HCT116 (cell line): ENCODE data around the gene NF2. TPM values are rescaled to one million over a fixed set of nuclear protein-coding genes. Genes with fewer than 3 reads are reported as not detected.

Experiments used
- ATAC-seq: fragments of 200-7000 bp; cut with Tn5 transposase; 2 replicates; pipeline ENCODE4 v1.9.1; 2020; ENCODE audit warnings: mild to moderate bottlenecking, moderate library complexity
- BruUV-seq: library from RNA; stranded (reverse); fragments of 400-500 nt; replicated peaks from 2 replicates; lab custom pipeline; 2021; lab: Mats Ljungman, UMichigan
- CTCF ChIA-PET: fragments of 300-600 bp; sonication (Branson Sonifier 250); formaldehyde crosslinking; loops from one replicate; lab custom pipeline; 2021; ENCODE audit warnings: antibody characterized with exemption; lab: Charles Lee
- POLR2A ChIA-PET: fragments of 300-600, 350-600 bp; sonication (Branson Sonifier 250); formaldehyde crosslinking; loops from one replicate; lab custom pipeline; 2021; ENCODE audit warnings: antibody characterized with exemption; lab: Charles Lee
- RAD21 ChIA-PET, 2 experiments: fragments of 300-600 bp; sonication (Branson Sonifier 250); formaldehyde crosslinking; loops; one replicate each; lab custom pipeline; 2023; ENCODE audit warnings: low total read pairs in 2 of 2; ENCODE audit not compliant: uncharacterized antibody in 2 of 2, unreplicated experiment in 2 of 2, low non-redundant PET in 1 of 2; lab: Charles Lee
- DNase-seq: peaks from one replicate; pipeline ENCODE4 v3.0.0-alpha.2; 2010; ENCODE audit warnings: low read depth, low spot score
- H2AFZ ChIP-seq: fragments of 200-600 bp; shearing (Covaris generic), sonication (generic); 2 replicates; pipeline ENCODE4 v1.6.1; 2017; ENCODE audit warnings: low read depth, mixed run types, mixed read lengths, antibody characterized with exemption, low read length; ENCODE audit not compliant: poor library complexity, severe bottlenecking
- H3K27ac ChIP-seq: 2 replicates; pipeline ENCODE4 v1.5.1; 2012; ENCODE audit warnings: low read depth, low read length
- H3K27me3 ChIP-seq: fragments of 200-600 bp; sonication (generic); 2 replicates; pipeline ENCODE4 v1.6.1; 2016; ENCODE audit warnings: mixed run types, low read length, mixed read lengths; ENCODE audit not compliant: insufficient read depth
- H3K36me3 ChIP-seq, 2 experiments: fragments of 200-500 bp in 1 of 2; fragments of 200-600 bp in 1 of 2; sonication (Bioruptor generic) in 1 of 2; sonication (generic) in 1 of 2; 2 replicates each; pipeline versions ENCODE4 v1.5.1 to v1.6.1; 2014 to 2016; ENCODE audit warnings: low read length in 2 of 2, inconsistent platforms in 1 of 2, mixed read lengths in 1 of 2, mixed run types in 1 of 2; ENCODE audit not compliant: insufficient read depth in 2 of 2, control insufficient read depth in 1 of 2
- H3K4me1 ChIP-seq, 2 experiments: fragments of 200-600 bp in 1 of 2; sonication (generic) in 1 of 2; 2 replicates each; pipeline versions ENCODE4 v1.5.1 to v1.6.1; 2012 to 2017; ENCODE audit warnings: low read length in 2 of 2, inconsistent platforms in 1 of 2, mild to moderate bottlenecking in 1 of 2, mixed read lengths in 1 of 2, mixed run types in 1 of 2, moderate library complexity in 1 of 2; ENCODE audit not compliant: insufficient read depth in 2 of 2, control insufficient read depth in 1 of 2
- H3K4me2 ChIP-seq: fragments of 200-600 bp; sonication (generic); 2 replicates; pipeline ENCODE4 v1.6.1; 2017; ENCODE audit warnings: mixed run types, low read length, mixed read lengths
- H3K4me3 ChIP-seq, 2 experiments: fragments of 200-600 bp in 1 of 2; sonication (generic) in 1 of 2; replicated peaks in 1 of 2; 2 replicates each; pipeline ENCODE4 v1.5.1; 2011 to 2016; ENCODE audit warnings: low read length in 2 of 2, control low read depth in 1 of 2, low read depth in 1 of 2, mild to moderate bottlenecking in 1 of 2, mixed read lengths in 1 of 2, mixed run types in 1 of 2
- H3K79me2 ChIP-seq: fragments of 200-600 bp; sonication (generic); 2 replicates; pipeline ENCODE4 v1.6.1; 2017; ENCODE audit warnings: mild to moderate bottlenecking, mixed run types, low read length, moderate library complexity, mixed read lengths; ENCODE audit not compliant: insufficient read depth
- H3K9ac ChIP-seq: fragments of 200-600 bp; sonication (generic); 2 replicates; pipeline ENCODE4 v1.6.1; 2016; ENCODE audit warnings: low read length, mixed read lengths
- H3K9me2 ChIP-seq: fragments of 200-600 bp; sonication (generic), shearing (Covaris generic); 2 replicates; pipeline ENCODE4 v1.6.1; 2017; ENCODE audit warnings: mixed run types, mild to moderate bottlenecking, moderate library complexity; ENCODE audit not compliant: insufficient read depth
- H3K9me3 ChIP-seq, 2 experiments: fragments of 200-500 bp in 1 of 2; fragments of 200-600 bp in 1 of 2; sonication (Bioruptor generic) in 1 of 2; sonication (generic) in 1 of 2; 2 replicates each; pipeline ENCODE4 v1.6.1; 2014 to 2017; ENCODE audit warnings: low read length in 2 of 2, mixed read lengths in 2 of 2, inconsistent platforms in 1 of 2, low read depth in 1 of 2, mild to moderate bottlenecking in 1 of 2, mixed run types in 1 of 2, moderate library complexity in 1 of 2; ENCODE audit not compliant: control insufficient read depth in 1 of 2, insufficient read depth in 1 of 2
- H4K20me1 ChIP-seq: fragments of 200-600 bp; sonication (generic), shearing (Covaris generic); 2 replicates; pipeline ENCODE4 v1.6.1; 2017; ENCODE audit warnings: mixed run types, mild to moderate bottlenecking, moderate library complexity; ENCODE audit not compliant: insufficient read depth
- CEBPB ChIP-seq: IDR thresholded peaks from 2 replicates; pipeline ENCODE4 v1.6.1; 2012; ENCODE audit warnings: low read depth
- EGR1 ChIP-seq: IDR thresholded peaks from 2 replicates; pipeline ENCODE4 v1.6.1; 2012; ENCODE audit warnings: low read depth
- EZH2 ChIP-seq: fragments of 200-600 bp; sonication (generic); IDR thresholded peaks from 2 replicates; pipeline ENCODE4 v1.6.1; 2017; ENCODE audit warnings: antibody characterized with exemption, mixed run types
- EZH2phosphoT487 ChIP-seq: fragments of 200-600 bp; IDR thresholded peaks from 2 replicates; pipeline ENCODE4 v1.6.1; 2018; ENCODE audit warnings: antibody characterized with exemption, borderline replicate concordance
- FOSL1 ChIP-seq: IDR thresholded peaks from 2 replicates; pipeline ENCODE4 v1.6.1; 2012; ENCODE audit warnings: low read depth
- JUND ChIP-seq: IDR thresholded peaks from 2 replicates; pipeline ENCODE4 v1.6.1; 2012
- POLR2AphosphoS5 ChIP-seq: IDR thresholded peaks from 2 replicates; pipeline ENCODE4 v1.6.1; 2011; ENCODE audit warnings: mild to moderate bottlenecking, low read depth, low read length, moderate library complexity
- RAD21 ChIP-seq: IDR thresholded peaks from 2 replicates; pipeline ENCODE4 v1.6.1; 2012; ENCODE audit warnings: low read depth, mild to moderate bottlenecking
- SIN3A ChIP-seq: IDR thresholded peaks from 2 replicates; pipeline ENCODE4 v1.6.1; 2012; ENCODE audit warnings: low read depth
- SP1 ChIP-seq: IDR thresholded peaks from 2 replicates; pipeline ENCODE4 v1.6.1; 2012; ENCODE audit warnings: low read depth
- SRF ChIP-seq: IDR thresholded peaks from 2 replicates; pipeline ENCODE4 v1.6.1; 2012; ENCODE audit warnings: low read depth
- TCF7L2 ChIP-seq: IDR thresholded peaks from 2 replicates; pipeline ENCODE4 v1.7.0; 2011; ENCODE audit warnings: borderline replicate concordance, inconsistent platforms; ENCODE audit not compliant: insufficient read depth, insufficient read length; ENCODE audit errors: extremely low read depth
- YY1 ChIP-seq: IDR thresholded peaks from 2 replicates; pipeline ENCODE4 v1.6.1; 2011; ENCODE audit warnings: low read length, low read depth, moderate library complexity, mild to moderate bottlenecking; ENCODE audit not compliant: insufficient replicate concordance; ENCODE audit errors: extremely low read depth
- intact Hi-C: fragments of 100-400 bp; cut with micrococcal nuclease; formaldehyde crosslinking; loops from 2 replicates; pipeline ENCODE4 v1.10.0; 2022
- total RNA-seq: library from RNA; stranded (reverse); gene quantifications from one replicate; pipeline ENCODE4 v1.2.1, GENCODE V29; 2021; ENCODE audit not compliant: unreplicated experiment
- TF ChIP-seq, protein P1 (sequence below), 3 experiments: fragments of 200-600 bp in 1 of 3; sonication (generic) in 1 of 3; IDR thresholded peaks in 2 of 3; conservative IDR thresholded peaks in 1 of 3; 2 replicates each; pipeline ENCODE4 v1.5.1; 2012 to 2017; ENCODE audit warnings: low read depth in 2 of 3, low read length in 2 of 3, antibody characterized with exemption in 1 of 3, borderline replicate concordance in 1 of 3, control low read depth in 1 of 3, mild to moderate bottlenecking in 1 of 3, mixed read lengths in 1 of 3, mixed run types in 1 of 3, moderate library complexity in 1 of 3; ENCODE audit not compliant: insufficient read depth in 1 of 3
- TF ChIP-seq, protein P2 (sequence below): IDR thresholded peaks from 2 replicates; pipeline ENCODE4 v1.6.1; 2012

The NF2 gene
- total RNA-seq, 1 experiment from 2014 or later = 70.2 TPM

DNA sequence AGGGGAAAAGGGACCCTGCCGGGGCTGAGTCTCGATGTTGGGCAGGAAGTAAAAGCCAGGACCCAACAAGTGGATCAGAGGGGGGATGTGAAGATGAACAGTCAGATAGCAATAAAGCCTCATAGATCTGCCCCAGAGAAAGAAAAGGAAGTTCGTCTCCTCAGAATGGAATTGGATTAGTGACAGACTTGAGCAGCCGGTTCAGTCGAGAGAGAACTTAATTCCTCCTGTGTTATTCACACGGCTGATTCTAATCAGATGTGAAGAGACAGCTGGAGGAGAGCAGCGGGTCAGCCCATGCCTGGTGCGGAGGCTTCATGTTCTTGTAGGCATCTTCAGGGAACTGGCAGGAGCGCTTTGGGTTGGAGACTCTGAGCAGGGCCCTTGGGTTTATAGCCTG, 87.0 kb downstream of the NF2 start:
- Histone ChIP-seq H3K4me2 (no peak overlapping the region), H3K27me3 (no peaks in the 10 kb centered on the region), H3K4me3 (no peak overlapping the region), H3K9me2 (no peaks in the 10 kb centered on the region), H3K4me1 (no peaks in the 10 kb centered on the region), H3K9ac (no peak overlapping the region), H2AFZ (no peak overlapping the region)
- RAD21 ChIA-PET = interaction anchor here (0.7 to 1.2 kb wide), 2 partner anchors 11 to 398 kb away, joined by 3 to 4 read pairs; no protein-coding TSS in a partner anchor
- ATAC-seq = no peak
- POLR2A ChIA-PET = no interaction called here
- intact Hi-C loops = no loop called here
- TF ChIP-seq EGR1 (no peak), EZH2 (no peak), TCF7L2 (no peak), SP1 (no peak), SIN3A (no peak), JUND (no peak), YY1 (no peak), SRF (no peak), RAD21 (no peak), CEBPB (no peak), EZH2phosphoT487 (no peak), POLR2AphosphoS5 (no peak), FOSL1 (no peak)
- TF ChIP-seq, protein P1, sequence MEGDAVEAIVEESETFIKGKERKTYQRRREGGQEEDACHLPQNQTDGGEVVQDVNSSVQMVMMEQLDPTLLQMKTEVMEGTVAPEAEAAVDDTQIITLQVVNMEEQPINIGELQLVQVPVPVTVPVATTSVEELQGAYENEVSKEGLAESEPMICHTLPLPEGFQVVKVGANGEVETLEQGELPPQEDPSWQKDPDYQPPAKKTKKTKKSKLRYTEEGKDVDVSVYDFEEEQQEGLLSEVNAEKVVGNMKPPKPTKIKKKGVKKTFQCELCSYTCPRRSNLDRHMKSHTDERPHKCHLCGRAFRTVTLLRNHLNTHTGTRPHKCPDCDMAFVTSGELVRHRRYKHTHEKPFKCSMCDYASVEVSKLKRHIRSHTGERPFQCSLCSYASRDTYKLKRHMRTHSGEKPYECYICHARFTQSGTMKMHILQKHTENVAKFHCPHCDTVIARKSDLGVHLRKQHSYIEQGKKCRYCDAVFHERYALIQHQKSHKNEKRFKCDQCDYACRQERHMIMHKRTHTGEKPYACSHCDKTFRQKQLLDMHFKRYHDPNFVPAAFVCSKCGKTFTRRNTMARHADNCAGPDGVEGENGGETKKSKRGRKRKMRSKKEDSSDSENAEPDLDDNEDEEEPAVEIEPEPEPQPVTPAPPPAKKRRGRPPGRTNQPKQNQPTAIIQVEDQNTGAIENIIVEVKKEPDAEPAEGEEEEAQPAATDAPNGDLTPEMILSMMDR (IDR thresholded peaks at IDR 0.05 in 2 of 3, conservative IDR thresholded peaks at IDR 0.05 in 1 of 3; ENCODE audit: borderline replicate concordance in 1 of 3, insufficient read depth in 1 of 3, low read depth in 2 of 3, low read length in 2 of 3) = no peak
- TF ChIP-seq, protein P2, sequence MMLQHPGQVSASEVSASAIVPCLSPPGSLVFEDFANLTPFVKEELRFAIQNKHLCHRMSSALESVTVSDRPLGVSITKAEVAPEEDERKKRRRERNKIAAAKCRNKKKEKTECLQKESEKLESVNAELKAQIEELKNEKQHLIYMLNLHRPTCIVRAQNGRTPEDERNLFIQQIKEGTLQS = no peak
- TF ChIP-seq, all 23 proteins: peak for 0
- CTCF ChIA-PET = interaction anchor here (0.6 to 2.5 kb wide), 12 partner anchors 11 to 637 kb away, joined by 3 to 25 read pairs (median 4); partner anchors contain the start of gene TBC1D10A
- no TSS peak for BruUV-seq
- H3K9me3 ChIP-seq = no peaks in the 10 kb centered on the region
- no peaks in the 10 kb centered on the region for H3K36me3 ChIP-seq
- no peaks in the 10 kb centered on the region; the same call in 1 of the 2 replicates for H3K79me2 ChIP-seq
- no peaks in the 10 kb centered on the region for H4K20me1 ChIP-seq
- H3K27ac ChIP-seq = no peak overlapping the region
- no peak for DNase-seq
